Measurements from ENCODE around the gene CDC25A.
"Not testable (repeated sequence)": the region's sequence is repeated elsewhere in the genome, so short reads cannot be mapped to it uniquely, and the experiment has no call there.

The CDC25A gene

GRCh38 chr3:48188266-48189201 lies at the start of gene CDC25A:
TSS of gene CDC25A (minus strand) at chr3:48188417. CDS start at chr3:48187947, 470 bp downstream.
- peak; percentile 100 for DNase-seq

DNA sequence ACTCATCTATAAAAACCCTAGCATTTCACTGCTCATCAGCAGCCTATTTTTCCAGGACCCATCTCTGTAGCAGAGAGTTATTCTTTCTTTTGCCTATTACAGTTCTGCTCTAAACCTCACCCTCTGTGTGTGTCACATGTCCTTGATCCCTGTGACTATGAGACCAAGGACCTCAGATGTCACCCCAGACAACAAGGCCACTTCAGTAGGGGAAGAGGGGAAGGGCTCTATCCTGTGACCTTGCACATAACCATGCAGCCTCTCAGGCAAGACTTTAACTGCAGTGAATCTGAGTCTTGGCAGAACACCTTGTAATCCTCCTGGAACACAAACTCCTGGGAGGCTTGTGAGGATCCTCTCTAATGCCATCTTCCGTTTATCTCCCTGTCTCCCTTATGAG lies 48.3 kb upstream of the CDC25A start:
- DNase-seq: no peak

DNA sequence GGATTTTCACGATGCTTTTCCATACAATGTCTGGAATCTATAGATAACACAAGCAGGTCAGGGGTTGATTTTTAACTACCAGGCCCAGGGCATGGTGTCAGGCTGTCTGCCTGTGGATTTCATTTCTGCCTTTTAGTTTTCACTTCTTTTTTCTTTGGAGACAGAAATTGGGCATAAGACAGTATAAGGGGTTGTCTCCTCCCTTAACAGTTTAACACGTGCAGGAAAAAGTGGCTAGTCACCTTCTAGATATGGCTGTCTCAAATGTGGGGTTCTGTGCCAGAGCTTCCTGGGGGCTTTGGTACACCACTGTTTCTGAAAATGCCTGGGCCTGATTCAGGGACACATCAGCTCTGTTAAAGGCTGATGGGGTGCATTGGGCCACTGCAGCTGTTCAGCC lies 45.3 kb upstream of the CDC25A start:
- DNase-seq: no peak

- peak; percentile 75 for DNase-seq
Measured at GRCh38 chr3:48232734-48233133, 44.5 kb upstream of the CDC25A start.

GRCh38 chr3:48232232-48232631 lies 44.0 kb upstream of the CDC25A start:
- DNase-seq: no peak

DNA sequence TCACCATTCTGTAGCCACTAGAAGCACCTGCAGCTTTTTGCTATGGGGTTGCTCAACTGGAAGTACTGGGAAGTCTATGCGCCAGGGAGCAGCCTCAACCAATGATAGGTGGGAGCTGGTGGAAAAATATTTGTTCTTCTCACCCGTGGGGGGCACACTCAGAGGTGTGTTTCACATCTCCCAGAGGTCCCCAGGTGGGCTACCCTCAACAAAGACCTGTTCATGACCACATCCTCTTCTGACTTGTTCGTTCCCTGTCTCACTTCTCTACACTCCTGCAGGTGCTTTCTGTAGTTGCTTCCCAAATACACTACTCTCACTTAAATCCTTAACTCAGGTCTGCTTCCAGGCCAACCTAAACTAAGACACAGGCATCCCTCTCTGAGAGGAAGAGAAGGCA lies 38.7 kb upstream of the CDC25A start:
- no peak for DNase-seq

DNA sequence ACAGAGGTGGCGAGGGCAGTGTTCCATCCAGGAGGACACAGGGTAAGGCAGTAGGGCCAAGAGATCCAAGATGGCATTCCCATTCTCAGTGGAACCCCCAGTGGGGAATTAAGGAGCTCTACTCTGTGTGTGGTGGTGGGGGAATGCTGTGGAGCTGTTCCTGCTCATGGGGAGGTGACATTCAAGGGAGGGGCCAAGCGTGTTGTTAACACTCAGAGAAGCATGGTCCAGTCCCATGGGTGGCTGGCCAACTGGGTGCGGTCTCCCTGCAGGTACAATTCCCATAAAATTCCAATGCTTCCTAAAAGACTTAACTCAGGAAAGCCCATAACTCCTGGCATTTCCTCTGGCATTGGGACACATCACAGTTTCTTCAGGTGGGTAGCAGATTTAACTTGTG lies 37.4 kb upstream of the CDC25A start:
- no peak for DNase-seq

- DNase-seq: peak; percentile 78
Measured at GRCh38 chr3:48222616-48223513, 34.6 kb upstream of the CDC25A start, which contains the start of gene CAMP. TSS of gene CAMP (plus strand) at chr3:48223495. CDS start at chr3:48223512, 17 bp downstream.

GRCh38 chr3:48220746-48221145 lies 32.5 kb upstream of the CDC25A start:
- no peak for DNase-seq

DNA sequence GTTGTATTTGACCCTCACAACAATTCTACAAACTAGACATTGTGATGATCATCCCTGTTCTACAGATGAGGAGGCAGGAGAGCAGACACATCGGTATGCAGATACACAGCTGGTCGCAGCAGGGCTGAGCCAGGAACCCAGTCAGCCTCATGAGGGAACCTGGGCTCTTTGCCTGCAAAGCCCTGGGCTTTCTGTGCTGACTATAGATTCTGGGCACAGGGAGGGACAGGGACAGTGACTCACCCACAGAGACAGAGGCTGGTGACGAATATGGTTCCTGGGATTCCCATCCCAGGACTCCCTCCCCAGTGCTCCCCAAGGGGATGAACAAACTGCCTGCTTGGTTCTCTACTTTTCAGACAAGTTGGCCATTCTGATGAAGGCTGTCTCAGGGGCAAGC lies 31.3 kb upstream of the CDC25A start:
- no peak for DNase-seq

DNA sequence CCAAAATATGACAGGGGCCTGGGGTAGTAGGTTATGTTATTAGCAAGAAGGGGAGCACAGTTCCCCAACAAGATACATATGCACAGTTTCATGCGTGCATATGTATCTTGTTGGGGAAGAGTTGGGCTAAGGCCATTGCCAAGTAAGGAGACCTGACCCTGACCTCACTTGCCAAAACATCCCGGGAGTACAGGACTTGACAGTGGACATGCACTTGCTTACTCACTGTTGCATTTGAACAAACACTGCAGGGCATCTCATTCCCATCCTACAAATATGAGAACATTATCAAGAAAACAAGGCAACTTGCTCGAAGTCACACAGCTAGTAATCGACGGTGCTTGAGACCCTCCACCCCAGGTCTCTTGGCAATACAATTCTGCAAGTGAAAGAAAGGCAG lies 30.3 kb upstream of the CDC25A start:
- no peak for DNase-seq

DNA sequence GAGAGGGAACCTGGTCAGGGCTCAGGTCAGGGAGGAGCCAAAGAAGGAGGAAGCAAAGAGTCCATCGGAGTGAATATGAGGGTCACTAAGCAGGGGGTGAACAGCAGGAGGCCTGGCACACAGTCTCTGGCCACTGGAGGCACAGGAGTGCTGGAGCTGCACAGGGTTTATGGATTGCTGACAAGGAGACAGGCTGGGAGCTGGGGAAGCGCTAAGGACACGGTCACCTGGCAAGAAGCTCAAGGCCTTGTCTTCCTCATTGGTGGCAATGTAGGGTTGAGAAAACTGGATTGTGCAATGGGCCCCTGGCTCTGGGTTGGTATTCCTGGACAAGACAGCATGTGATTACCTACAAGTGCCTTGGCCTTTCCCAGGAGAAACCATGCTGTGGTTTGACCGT lies 29.2 kb upstream of the CDC25A start:
- no peak for DNase-seq

DNA sequence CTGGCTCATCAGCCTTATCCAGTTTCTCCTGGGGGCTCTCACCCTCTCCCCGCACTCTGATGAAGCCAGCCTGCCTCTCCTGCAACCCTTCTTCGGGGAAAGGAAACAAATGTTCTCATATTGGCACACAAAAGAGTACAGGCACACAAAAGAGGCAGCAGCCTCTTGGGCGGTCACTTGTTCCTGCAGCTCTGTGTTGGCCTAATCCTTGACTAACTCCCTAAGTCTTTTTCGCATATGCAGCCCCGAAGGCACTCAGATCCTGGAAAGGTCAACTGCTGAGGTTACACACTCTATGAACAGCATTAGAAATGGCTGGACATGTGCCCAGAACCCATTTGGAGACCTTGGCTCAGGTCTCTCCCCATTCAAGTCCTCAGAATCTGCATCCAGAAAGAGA lies 27.7 kb upstream of the CDC25A start:
- DNase-seq: no peak

DNA sequence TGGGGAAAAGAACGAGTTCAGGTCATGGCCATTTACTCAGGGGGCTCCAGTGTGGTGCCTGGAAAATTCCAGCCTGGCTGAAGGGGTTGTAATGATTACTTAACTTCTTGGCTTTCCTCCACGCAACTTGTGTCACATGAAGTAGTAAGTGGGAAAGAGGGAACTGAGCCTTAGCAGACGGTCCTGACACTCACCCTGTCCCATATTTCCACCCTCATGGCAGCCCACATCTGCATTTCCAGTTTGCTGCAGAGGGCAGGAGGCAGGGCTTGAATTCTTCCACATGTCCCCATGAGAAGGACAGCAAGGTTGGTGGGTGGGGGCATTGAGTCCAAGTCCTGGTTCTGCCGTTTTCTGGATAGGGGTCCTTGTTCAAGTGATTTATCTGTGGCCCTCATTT lies 27.2 kb upstream of the CDC25A start:
- no peak for DNase-seq

GRCh38 chr3:48215019-48215418 lies 26.8 kb upstream of the CDC25A start:
- DNase-seq: no peak

- DNase-seq: no peak
Measured at GRCh38 chr3:48214225-48214624, 26.0 kb upstream of the CDC25A start.

DNA sequence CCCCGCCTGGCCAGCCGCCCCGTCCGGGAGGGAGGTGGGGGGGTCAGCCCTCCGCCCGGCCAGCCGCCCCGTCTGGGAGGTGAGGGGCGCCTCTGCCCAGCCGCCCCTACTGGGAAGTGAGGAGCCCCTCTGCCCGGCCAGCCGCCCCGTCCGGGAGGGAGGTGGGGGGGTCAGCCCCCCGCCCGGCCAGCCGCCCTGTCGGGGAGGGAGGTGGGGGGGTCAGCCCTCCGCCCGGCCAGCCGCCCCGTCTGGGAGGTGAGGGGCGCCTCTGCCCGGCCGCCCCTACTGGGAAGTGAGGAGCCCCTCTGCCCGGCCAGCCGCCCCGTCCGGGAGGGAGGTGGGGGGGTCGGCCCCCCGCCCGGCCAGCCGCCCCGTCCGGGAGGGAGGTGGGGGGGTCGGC lies 23.6 kb upstream of the CDC25A start:
- not testable (repeated sequence) for DNase-seq

DNA sequence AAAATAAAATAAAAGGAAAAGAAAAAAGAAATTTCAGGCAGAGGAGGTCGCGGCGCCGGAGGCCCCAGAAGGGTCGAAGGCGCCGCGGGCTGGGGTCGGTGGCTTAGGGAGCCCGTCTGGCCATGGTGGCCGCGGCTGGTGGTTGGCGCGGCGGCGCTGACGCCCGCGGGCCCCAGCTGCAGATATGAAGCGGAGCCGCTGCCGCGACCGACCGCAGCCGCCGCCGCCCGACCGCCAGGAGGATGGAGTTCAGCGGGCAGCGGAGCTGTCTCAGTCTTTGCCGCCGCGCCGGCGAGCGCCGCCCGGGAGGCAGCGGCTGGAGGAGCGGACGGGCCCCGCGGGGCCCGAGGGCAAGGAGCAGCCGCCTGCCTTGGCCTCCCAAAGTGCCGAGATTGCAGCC lies 22.3 kb upstream of the CDC25A start:
- not testable (repeated sequence) for DNase-seq

DNA sequence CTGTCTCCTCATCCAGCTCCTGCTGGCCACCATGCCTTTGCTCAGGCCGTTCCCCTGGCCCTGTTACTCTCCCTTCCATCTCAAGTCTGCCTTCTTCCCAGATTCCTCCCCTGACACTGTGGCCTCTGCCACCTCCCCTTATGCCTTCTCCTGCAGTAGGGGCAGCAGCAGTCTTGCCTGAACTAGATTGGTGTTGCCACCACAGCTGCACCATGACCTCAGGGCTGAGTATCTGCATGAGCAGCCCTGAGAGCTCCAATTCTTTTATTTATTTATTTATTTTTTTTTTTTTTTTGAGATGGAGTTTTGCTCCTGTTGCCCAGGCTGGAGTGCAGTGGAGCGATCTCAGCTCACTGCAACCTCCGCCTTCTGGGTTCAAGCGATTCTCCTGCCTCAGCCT lies 21.2 kb upstream of the CDC25A start:
- no peak for DNase-seq

DNA sequence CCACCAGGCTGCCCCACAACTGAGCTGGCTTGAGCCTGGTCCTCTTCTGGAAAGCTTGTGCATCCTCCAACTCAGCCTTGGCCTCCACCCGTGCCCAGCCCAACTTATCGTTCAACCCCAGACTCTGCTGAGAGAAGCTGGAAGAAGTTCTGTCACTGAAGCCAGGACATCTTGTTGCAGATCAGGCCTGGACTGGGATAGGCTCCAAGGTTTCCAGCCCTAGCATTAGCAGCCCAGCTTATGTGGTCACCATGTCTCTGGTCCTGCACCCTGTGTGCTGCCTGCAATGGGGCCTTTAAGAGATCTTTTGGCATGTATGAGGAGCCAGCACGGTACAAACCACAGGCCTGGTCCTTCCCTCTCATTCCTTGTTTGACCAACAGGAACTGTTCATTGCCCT lies 19.9 kb upstream of the CDC25A start:
- no peak for DNase-seq

DNA sequence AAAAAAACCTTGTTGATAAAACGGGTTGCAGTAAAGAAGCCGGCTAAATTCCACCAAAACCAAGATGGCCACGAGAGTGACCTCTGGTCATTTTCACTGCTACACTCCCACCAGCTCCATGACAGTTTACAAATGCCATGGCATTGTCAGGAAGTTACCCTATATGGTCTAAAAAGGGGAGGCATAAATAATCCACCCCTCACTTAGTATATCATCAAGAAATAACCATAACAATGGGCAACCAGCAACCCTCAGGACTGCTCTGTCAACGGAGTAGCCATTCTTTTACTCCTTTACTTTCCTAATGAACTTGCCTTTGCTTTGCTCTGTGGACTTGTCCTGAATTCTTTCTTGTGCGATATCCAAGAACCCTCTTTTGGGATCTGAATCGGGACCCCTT lies 14.4 kb upstream of the CDC25A start:
- no peak for DNase-seq

DNA sequence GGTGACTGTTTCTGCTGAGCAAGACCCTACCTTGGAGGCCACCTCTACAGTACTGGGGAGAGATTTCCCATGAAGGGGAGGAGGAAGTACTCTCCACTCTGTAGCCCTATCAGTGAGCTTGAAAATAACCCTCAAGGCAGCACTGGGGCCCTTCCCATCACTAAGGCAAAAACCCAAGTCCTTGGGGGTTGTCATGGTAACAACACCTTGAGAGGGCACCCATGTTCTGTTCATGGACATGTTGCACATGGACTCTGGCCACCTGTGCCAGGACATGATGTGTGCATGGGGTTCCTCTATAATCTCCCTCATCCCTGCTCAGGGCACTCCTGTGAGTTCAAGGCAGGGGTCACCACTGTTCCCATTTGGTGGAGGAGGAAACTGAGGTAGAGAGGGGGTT lies 10.9 kb upstream of the CDC25A start:
- DNase-seq: no peak

- DNase-seq: no peak
Measured at GRCh38 chr3:48196611-48197010, 8.4 kb upstream of the CDC25A start.
